DMS53 (cell line): Measurements from ENCODE around the gene ARHGAP23.
"Not testable (repeated sequence)": the region's sequence is repeated elsewhere in the genome, so short reads cannot be mapped to it uniquely, and the experiment has no call there.

Source experiments
- DNase-seq: peaks from one replicate; lab custom pipeline; 2025; lab: John Stamatoyannopoulos, UW

ARHGAP23 gene

DNA sequence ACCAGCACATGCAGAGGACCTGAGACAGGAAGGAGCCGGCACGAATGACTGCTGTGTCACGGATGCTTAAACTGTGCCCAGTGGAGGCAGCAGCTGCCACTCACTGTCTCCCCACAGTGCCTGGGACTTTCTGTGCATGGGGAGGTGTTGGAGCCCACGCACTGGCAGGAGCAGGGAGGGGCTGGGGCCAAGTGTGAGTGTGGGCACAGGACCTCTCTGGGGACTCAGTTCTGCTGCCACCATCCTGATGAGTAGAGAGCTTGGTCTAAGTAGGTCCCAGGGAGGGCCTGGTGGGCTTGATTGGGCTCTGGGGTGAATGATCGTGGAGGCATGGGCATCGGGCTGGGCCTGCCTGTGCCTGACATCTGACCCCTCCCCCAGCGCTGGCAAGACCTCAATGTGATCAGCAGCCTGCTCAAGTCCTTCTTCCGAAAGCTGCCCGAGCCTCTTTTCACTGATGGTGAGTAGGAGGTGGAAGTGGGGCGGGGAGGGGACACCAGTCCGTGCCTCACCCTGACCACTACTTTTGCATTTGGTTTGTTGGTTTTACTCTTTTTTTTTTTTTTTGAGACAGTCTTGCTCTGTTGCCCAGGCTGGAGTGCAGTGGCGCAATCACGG is 57.5 kb downstream of the ARHGAP23 start:
- peak; percentile 27 for DNase-seq

DNA sequence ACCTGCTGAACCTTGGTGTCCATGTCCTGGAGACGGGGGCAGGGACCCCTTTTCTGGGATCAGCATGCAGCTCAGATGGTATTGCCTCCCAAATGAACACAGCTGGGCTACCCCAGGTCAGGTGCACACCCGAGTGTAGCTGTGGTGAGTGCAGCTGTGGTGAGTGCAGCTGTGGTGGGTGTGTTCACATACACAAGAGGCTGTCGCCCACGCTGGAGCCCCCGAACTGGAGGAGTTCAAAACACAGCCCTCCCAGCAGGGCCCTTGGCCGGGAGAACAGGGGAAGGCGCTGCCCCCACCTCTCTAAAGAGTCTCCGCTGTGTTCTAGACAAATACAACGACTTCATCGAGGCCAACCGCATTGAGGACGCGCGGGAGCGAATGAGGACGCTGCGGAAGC is 61.5 kb downstream of the ARHGAP23 start:
- not testable (repeated sequence) for DNase-seq

DNA sequence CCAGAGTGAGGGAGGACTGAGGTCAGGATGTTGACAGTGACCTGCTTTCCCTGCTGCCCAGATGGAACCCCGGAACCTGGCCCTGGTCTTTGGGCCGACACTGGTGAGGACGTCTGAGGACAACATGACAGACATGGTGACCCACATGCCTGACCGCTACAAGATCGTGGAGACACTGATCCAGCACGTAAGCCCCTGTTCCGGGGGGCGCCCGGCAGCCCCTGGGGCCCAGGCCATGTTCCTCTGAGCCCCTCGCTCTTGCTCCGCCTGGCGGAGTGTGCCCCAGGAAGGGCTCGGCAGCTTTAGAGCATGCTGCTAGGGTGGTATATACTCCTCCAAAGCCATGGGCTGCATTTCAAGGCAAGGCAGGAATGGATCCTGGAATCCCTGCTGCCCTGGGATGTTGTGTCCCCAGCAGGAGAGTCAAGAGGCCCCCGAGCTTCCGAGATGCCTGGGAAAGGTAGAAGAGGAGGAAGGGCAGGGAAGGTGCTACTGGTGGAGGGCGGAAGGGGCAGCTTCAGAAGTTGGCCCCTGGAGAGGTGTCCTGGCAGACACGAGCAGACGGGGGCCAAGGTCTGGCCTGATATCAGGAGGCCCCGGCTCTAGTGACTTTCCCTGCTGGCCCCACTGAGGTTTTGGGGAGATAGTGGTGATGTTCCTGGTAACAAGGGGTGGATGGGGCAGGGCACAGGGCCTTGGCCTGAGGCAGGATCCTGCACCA is 63.2 kb downstream of the ARHGAP23 start:
- not testable (repeated sequence) for DNase-seq

DNA sequence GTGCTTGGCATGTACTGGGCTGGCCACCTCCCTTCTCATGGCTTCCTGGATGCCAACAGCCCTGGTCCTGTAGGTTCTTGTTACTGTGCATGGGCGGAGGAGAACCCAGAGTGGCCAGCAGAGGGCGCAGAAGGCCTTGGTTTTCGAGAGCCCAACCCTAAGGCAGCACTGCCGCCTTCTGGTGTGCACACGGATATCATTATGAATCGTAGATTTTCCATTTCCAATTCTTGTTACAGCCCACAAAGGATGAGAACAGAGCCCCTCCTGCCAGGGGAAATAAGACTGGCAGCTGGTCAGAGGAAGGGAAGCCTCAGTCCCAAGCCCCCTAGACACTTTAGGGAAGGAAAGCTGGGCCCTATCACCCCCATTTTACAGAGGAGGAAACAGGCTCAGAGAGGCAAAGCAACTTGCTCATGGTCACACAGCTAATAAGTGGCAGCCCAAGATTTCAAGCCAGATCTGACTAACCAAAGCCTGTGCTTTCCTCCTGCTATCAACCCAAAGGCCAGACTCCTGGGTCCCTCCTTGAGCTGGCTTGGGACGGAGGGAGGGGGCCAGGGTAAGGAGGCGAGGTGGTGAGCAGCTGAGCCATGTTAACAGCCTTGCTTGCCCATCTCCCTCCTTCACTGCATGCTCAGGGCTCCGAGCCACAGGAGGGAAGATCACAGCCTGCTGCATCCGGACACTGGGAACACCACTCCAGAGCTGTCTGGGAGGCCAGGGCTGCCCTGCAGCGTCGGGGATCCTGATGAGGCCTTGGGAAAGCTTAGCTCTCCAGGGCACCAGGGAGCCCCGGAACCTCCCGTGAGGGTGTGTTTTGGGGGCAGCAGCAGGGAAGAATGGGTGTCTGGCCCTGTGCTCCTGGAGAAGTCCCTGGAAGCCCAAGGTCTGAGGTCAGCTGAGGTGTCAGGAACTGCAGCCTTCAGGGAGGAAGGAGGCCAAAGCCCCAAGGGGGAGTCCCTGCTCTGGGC is 64.1 kb downstream of the ARHGAP23 start:
- peak; percentile 89 for DNase-seq

DNA sequence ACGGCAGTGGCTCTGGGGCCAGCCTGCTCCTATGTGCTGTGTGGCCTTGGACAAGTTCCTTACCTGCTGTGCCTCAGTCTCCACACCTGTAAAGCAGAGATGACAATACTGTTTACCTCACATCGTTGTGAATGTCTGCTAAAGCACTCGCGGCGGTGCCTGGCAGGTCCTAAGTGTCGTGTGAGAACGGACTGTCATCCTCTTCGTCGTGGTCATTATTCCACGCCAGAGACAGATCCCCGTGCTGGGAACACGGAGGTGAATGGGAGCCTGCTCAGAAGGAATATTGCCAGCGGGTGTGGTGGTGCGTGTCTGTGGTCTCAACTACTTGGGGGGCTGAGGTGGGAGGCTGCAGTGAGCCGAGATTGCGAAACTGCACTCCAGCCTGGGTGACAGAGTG is 65.9 kb downstream of the ARHGAP23 start:
- not testable (repeated sequence) for DNase-seq

DNA sequence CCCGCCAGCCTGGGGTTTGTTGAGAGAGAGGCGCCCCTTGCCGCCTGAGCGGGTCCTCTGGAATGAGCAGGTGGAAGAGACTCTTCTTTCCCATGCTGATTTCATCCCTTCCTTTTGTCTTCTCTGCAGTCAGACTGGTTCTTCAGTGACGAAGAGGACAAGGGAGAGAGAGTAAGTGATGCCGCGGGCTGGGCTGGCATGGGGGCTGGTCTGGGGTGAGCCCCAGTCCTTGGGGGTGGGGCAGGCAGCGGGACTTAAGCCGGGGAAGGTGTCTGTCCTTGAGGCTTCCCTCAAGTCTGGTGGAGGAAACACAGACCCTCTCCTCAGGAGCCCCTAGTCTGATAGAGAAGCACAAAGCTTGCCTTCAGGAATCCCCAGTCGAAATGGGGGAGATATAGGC is 69.4 kb downstream of the ARHGAP23 start:
- not testable (repeated sequence) for DNase-seq

DNA sequence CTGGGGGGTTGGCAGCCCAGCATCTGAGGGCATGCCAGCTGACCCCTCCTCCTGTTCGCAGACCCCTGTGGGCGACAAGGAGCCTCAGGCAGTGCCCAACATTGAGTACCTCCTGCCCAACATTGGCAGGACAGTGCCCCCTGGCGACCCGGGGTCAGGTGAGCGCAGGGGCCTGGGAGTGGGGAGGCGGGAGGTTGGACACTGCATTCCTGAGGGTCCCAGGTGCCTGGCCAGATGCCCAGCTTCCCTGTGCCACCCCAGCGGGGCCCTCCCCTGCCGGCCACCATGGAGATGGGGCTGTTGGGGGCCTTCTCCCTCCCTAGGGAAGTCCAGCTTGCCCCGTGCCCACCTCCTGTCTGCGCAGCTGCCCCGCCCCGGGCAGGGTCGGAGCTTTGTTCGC is 70.1 kb downstream of the ARHGAP23 start:
- no peak for DNase-seq

DNA sequence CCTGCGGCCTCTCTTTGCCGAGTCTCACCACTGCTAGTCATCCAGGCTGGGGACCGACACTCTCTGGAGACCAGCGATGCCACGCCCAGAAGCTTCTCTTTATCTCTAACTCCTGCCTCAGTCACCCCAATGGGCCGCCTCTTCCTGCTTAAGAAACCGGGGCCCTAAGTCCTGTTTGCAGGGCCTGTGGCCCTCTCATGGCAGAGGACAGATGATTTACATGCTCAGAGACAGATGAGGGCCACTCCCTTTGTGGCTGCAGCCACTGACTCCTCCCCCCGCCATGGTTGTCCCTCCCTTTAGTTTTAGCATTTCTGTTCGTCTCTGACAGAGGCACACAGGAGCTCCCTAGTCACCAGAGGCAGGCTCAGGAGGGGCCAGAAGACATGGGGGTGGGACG is 71.0 kb downstream of the ARHGAP23 start:
- not testable (repeated sequence) for DNase-seq

DNA sequence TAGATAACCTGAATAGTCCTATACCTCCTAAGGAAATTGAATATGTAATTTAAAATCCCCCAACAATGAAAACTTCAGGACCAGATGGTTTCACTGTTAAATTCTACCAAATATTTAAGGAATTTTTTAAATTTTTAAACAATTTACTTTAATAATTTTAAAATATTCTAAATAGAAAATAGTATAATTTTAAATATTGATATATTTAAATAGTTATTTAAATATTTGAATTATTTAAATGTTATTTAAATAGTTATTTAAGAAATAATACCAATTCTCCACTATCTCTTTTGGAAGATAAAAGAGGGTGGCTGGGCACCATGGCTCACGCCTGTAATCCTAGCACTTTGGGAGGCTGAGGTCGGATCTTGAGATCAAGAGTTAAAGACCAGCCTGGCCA is 73.5 kb downstream of the ARHGAP23 start:
- DNase-seq = not testable (repeated sequence)

DNA sequence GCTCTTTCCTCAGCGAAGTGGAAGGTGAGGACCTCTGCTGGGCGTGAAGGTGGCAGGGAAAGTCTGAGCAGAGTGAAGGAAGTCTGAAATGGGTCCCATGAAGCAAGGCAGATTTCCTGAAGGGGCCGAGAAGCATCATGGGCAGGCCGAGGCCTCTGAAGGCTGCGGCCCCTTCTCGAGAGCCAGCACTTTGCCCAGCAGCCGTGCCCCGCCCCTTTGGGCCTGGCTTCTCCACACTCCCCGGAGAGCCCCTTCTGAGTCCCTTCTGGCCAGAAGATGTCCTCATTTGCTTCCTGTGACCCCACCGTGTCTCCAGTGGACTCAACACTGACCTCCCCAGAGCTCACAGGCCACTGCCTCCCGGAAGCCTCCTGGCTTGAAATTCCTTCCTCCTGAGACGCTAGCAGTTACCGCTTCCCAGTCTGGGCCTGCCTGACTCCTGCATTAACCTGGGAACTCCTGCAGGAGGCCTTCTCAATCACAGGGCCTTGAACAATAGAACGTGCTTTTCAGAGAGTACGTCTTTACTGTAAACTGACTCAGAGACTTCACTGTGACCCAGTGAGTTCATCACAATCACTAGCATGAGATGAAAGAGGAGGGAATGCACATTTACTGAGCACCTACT is 75.1 kb downstream of the ARHGAP23 start:
- DNase-seq = peak; percentile 6

DNA sequence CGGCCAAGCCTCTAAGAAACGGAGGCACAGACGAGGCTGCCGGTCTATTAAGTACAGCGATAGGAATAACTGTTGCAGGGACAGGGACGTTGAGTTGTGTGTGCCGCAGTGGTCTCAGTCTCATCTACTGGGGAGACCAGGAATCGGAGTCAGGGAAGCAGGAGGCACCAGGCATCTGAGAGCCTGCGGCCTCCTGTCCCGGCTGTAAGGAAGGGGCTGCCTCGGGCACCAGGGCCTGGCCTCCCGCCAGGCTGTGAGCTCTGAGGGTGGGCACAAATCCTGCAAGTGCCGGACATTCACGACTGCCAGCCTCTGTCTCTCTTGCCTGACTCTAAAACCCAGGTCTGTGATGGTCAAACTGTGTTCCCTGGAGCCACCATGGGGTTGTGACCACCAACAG is 76.0 kb downstream of the ARHGAP23 start:
- DNase-seq = no peak

DNA sequence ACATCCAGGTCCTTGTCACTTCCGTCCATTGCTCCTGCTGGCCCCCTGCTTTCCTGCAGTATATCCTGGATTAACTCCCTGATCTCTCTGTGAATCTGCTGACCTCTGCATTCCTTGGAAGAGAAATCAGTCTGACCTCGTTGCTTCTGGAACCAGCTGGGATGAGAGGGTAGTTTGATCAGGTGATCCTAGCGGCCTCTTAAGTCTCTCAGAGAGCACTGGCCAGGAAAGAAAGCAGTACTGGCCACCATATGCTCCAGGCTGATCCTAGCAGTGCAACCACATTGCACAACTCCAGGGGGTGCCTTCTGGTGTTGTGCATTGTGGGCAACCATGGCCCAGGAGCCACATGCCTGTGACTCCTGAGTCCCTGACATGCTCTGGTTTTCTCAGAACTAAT is 79.2 kb downstream of the ARHGAP23 start:
- DNase-seq = no peak

DNA sequence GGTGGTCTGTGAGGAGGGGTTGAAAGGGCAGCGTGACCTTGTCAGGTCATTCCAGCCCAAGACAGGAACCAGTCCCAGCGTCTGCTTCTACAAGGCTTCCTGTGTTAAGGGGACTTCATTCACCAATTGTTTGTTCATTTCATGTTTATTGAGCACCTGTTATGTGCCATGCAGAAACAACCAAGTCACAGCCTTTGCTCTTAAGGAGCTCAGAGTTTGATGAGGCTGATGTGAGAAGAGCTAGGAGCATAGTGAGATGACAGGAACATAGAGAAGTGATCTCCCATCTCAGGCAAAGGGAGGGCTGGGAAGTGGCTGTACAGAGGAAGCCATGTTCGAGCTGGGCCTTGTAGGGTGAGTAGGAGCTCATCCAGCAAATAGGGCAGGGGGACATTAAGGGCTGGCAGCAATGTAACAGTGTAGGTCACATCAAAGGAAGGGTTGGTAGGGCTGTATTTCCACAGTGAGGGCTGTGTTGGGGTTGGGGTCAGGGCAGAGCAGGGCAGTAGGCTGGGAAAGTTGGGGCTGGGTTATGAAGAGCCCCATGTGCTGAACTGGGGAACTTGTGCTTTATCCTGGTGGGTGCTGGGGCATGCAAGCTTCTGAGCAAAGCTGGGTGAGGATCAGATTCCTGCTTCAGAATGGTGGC is 79.8 kb downstream of the ARHGAP23 start:
- no peak for DNase-seq

DNA sequence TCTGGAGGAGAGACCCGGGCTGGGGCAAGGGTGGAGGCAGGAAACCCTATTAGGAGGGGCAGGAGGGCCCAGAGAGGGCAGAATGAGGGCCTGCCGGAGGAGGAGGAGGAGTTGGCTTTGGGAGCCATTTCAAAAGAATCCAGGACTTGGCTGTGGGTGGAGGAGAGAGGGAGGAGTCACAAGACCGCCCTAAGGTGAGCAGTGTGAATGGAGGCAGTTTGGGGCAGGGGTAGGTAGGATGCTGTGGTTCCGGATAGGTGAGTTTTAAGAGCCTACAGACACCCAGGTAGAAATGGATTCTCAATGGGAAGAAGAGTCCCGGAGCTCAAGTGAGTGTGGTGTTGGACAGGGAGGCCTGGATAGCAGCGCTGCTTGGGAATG is 80.3 kb downstream of the ARHGAP23 start:
- DNase-seq = no peak

DNA sequence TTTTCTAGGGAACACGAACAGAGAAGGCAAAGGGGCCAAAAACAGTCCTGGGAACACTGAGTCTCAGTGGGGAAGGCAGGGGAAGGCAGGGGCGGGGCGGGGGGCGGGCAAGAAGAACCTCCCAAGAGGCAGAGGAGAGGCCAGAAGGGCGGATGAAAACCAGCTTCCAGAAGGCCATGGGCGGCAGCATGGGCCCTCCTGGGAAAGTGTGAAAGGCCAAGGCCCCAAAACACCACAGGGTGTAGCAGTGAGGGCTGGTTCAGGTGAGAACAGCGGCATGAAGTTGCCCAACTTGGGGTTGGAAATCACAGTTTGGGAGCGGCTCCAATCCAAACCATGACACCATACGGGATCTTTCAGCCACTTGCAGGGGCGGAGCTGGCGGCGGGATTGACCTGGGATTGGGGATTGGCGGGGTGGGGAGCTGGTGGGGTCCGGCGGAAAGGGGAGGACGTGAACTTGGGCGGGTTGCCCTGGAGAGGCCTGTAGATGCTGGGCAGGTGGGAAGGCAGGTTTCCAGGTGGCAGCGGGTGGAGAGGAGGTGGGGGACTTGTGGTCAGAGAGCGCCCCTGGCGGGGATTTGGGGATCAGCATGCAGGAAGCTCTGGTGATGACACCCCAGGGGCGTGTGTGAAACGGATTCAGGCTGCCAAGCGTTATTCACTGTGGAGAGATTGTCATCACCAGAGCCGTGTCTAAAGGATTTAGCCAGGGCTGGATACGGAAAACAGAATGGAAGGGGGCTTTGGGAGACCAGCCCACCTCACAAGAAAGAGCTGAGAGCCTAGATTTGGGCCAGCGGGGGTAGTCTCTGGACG is 80.9 kb downstream of the ARHGAP23 start:
- DNase-seq = peak; percentile 66

DNA sequence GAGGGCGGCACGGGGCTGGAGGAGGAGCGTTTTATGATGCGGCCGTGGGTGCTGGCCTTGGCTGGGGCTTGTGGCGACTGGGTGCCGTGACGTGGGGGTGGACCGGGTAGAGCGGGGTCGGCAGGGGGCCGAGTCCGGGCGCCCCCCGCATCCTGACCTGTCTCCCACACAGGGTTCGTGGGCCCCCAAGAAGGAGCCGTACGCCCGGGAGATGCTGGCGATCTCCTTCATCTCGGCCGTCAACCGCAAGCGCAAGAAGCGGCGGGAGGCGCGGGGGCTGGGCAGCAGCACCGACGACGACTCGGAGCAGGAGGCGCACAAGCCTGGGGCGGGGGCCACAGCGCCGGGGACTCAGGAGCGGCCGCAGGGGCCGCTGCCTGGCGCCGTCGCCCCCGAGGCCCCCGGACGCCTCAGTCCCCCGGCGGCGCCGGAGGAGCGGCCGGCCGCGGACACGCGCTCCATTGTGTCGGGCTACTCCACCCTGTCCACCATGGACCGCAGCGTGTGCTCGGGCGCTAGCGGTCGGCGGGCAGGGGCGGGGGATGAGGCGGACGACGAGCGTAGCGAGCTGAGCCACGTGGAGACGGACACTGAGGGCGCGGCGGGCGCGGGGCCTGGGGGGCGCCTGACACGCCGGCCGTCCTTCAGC is 81.6 kb downstream of the ARHGAP23 start:
- no peak for DNase-seq

DNA sequence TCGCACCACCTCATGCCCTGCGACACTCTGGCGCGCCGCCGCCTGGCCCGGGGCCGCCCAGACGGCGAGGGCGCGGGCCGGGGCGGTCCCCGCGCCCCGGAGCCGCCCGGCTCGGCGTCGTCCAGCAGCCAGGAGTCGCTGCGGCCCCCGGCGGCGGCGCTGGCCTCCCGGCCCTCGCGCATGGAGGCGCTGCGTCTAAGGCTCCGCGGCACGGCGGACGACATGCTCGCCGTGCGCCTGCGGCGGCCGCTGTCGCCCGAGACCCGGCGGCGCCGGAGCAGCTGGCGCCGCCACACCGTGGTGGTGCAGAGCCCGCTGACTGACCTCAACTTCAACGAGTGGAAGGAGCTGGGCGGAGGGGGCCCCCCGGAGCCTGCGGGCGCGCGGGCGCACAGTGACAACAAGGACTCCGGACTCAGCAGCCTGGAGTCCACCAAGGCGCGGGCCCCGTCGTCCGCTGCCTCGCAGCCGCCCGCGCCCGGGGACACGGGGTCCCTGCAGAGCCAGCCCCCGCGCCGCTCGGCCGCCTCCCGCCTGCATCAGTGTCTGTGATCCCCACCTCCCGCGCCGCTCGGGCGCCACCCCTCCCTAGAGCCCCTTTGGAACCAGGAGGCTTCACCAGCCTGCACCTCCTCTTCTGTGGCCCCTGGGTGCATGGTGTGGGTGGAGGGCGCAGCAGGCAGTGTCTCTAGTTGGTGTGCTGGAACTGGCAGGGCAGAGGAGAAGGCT is 82.3 kb downstream of the ARHGAP23 start:
- DNase-seq = no peak

DNA sequence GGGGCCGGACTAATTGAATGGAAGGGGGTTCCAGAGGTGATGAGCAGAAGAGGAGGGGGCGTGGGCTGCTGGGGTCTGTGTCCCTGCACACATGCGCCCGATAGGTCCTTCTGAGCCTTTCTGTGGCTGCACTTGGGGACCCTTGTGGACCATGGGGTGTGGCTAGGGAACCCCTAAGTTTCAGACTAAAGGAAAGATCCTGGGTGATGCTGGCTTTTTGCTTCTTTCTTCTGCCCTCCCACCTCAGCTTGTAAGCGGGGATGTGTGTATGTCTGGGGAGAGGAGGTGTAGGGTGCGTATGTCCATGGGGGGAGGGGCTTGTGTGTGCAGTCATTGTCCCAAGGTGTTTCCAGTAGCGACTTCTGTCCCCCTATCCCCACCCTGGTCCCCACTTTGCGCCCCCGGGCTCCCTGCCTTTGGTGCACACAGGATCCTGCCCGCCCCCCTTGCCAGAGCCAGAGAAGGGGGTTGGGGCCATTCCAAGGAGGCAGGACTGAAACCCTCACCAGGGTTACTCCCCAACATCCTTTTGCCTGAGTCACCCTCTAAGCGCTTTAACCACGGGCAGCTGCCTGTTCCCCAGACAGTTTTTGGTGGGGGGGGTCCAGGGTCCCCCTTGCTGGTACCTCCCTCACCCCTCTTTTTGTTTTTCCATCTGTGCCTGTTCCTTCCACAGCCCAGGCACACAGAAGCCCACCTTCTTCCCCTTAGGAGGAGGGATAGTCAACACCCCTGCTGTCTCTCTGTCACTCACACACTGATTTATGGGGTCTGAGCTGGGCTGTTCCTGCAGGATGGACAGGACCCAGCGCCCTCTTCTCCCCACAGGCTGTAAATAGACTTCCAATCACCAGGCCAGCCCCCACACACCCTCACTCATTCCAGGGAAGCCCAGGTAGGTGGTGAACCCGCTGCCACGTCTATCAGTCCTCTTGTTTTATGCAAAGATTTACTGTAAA is 83.2 kb downstream of the ARHGAP23 start:
- no peak for DNase-seq
